ENCODE data around the gene CAMTA1. TPM values are rescaled to one million over a fixed set of nuclear protein-coding genes. Genes with fewer than 3 reads are reported as not detected.

CAMTA1 gene
- polyA plus RNA-seq, 1 experiment = 23.1 TPM

DNA sequence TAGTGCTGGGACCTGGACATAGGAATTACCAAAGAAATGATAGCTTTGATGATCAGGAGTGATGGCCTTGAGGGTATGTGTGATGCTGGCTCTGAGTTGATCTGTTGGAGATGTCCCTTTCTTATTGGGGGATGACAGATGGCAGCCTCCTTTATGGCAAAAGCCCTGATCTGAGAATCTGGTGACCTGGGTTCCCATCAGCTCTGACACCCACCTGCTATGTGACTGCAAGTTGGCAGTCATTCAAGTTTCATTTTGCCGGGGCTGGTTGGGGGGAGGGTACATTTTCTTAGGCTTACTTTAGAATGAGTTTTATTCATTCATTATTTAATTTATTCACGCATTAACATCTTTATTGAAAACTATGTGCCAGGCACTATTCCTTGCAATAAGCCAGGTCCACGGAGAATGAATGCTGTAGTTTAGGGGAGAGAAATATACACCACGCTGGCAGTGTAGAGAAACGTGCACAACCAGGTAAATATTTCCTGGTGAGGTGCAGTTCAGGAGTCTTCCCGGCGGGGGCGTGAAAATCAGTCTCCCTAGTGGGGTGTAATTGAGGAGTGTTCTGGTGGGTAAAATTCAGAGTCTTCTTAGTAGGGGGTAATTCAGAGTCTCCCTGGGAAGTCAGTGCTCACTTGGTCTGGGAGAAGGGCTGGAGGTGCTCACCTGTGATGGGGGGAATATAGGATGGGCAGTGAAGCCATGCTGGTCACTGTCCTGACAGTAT is 401.3 kb downstream of the CAMTA1 start:
- no peak for DNase-seq (ENCODE audit: low read depth)
- Histone ChIP-seq H3K4me3 (ENCODE audit: low read depth, low read length) (no peak overlapping the region), H3K27me3 (ENCODE audit: control insufficient read depth, insufficient read depth, low read length) (no peaks in the 10 kb centered on the region; the same call in 1 of the 2 replicates), H3K36me3 (ENCODE audit: control insufficient read depth, insufficient read depth, low read length) (no peaks in the 10 kb centered on the region)
- POLR2A ChIA-PET = no interaction called here
- TF ChIP-seq, protein P1, sequence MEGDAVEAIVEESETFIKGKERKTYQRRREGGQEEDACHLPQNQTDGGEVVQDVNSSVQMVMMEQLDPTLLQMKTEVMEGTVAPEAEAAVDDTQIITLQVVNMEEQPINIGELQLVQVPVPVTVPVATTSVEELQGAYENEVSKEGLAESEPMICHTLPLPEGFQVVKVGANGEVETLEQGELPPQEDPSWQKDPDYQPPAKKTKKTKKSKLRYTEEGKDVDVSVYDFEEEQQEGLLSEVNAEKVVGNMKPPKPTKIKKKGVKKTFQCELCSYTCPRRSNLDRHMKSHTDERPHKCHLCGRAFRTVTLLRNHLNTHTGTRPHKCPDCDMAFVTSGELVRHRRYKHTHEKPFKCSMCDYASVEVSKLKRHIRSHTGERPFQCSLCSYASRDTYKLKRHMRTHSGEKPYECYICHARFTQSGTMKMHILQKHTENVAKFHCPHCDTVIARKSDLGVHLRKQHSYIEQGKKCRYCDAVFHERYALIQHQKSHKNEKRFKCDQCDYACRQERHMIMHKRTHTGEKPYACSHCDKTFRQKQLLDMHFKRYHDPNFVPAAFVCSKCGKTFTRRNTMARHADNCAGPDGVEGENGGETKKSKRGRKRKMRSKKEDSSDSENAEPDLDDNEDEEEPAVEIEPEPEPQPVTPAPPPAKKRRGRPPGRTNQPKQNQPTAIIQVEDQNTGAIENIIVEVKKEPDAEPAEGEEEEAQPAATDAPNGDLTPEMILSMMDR (IDR thresholded peaks at IDR 0.05; ENCODE audit: insufficient read depth, low read depth, low read length) = no peak
- CTCF ChIA-PET = no interaction called here

DNA sequence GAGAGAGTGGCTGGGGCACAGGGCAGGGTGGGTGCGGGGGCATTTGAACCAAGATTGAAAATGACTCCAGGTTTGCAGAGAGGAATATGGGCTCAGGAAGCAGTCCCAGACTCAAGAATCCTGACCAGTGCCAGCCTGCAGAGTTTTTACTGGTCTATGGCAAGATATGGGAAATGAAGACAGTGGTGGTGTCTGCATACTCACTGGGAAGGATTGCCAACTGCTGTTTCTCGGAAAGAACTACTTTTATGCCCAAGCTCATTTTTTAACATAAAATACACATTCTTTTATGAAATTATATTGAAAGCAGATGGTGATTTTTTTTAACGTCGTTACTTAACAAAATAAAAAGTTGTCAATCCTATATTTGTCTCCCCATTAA is 401.8 kb downstream of the CAMTA1 start:
- no peak for DNase-seq (ENCODE audit: low read depth)
- ChIA-PET CTCF (no interaction called here), POLR2A (no interaction called here)
- no peaks in the 10 kb centered on the region for H3K36me3 ChIP-seq (ENCODE audit: control insufficient read depth, insufficient read depth, low read length)
- H3K27me3 ChIP-seq (ENCODE audit: control insufficient read depth, insufficient read depth, low read length) = no peaks in the 10 kb centered on the region; the same call in 1 of the 2 replicates
- TF ChIP-seq, protein P1 (IDR thresholded peaks at IDR 0.05; ENCODE audit: insufficient read depth, low read depth, low read length) = no peak
- no peak overlapping the region for H3K4me3 ChIP-seq (ENCODE audit: low read depth, low read length)

DNA sequence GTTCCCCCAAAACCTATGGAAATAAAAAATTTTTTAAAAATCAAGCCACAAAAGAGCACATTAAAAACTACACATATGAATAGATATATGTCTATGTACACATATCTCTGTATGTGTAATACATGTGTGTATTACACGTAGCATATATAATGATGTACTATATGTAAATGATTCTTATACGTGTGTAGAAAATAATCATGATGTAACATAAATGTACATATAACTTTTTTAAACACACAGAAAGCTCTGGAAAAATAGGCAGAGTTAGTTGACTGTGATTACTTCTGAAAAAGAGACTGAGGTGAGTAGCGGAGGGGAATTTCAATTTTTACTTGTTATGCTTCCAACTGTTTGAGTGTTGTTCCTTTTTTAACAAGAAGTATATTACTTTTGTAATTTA is 405.0 kb downstream of the CAMTA1 start:
- no peak for DNase-seq (ENCODE audit: low read depth)

DNA sequence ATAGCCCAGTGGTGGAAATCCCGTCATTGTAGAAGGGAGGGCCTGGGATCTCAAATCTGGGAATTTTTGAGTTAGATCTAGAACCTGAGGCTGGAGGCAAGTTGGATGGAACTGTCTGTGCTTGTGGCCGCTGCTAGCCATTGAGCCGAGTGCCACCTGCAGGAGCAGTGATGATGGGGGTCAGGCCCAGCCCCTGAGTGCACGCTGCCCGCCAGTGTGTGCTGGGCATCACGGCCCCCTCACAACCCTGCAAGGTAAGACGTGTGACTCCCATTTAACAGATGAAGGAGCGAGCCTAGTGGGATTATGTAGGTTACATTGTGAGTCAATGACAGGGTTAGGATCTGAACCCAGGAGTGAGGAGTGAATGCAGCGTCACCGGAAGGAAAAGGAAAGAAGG is 407.2 kb downstream of the CAMTA1 start:
- no peak overlapping the region for H3K4me3 ChIP-seq (ENCODE audit: low read depth, low read length)
- ChIA-PET CTCF (no interaction called here), POLR2A (no interaction called here)
- DNase-seq (ENCODE audit: low read depth) = no peak
- H3K27me3 ChIP-seq (ENCODE audit: control insufficient read depth, insufficient read depth, low read length) = no peaks in the 10 kb centered on the region; the same call in 1 of the 2 replicates
- no peaks in the 10 kb centered on the region for H3K36me3 ChIP-seq (ENCODE audit: control insufficient read depth, insufficient read depth, low read length)
- TF ChIP-seq, protein P1 (IDR thresholded peaks at IDR 0.05; ENCODE audit: insufficient read depth, low read depth, low read length) = no peak

More for the DNA sequence above, 405.0 kb downstream of the CAMTA1 start:
- TF ChIP-seq, protein P1 (IDR thresholded peaks at IDR 0.05; ENCODE audit: insufficient read depth, low read depth, low read length) = no peak
- H3K36me3 ChIP-seq (ENCODE audit: control insufficient read depth, insufficient read depth, low read length) = no peaks in the 10 kb centered on the region
- ChIA-PET CTCF (no interaction called here), POLR2A (no interaction called here)
- no peak overlapping the region for H3K4me3 ChIP-seq (ENCODE audit: low read depth, low read length)
- H3K27me3 ChIP-seq (ENCODE audit: control insufficient read depth, insufficient read depth, low read length) = no peaks in the 10 kb centered on the region; the same call in 1 of the 2 replicates

DNA sequence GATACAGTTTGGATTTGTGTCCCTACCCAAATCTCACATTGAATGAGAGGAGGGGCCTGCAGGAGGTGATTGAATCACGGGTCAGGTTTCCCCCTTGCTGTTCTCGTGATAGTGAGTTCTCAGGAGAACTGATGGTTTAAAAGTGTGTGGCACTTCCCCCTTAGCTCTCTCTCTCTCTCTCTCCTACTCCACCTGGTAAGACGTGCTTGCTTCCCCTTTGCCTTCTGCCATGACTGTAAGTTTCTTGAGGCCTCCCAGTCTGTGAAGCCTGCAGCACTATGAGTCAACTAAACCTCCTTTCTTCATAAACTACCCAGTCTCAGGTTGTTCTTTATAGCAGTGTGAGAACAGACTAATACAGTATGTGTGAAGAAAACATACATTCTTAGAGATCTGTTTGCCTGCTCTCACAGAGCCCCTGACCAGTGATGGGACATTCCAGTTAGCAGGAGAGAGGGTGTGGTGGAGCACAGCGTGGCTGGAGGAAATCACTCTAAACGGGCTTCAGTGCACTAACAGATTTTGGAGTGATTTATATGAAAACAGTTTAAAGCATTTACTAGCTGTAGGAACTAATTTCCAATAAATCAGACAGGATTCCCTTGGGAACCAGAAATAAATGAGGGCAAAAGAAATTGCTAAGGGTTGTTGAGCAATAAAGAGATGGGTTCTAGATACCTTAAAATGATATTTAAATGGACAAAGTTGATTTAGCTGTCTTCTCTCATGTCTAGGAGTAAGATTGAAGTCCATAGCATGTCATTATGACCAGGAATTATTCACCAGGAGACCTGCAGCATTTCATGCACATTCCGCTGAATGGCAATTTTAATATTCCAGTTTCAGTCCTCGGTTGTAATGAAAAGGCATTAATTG is 411.0 kb downstream of the CAMTA1 start:
- ChIA-PET POLR2A (interaction anchor here (1.1 kb wide), 1 partner anchor 14 kb away, joined by 10 read pairs; no protein-coding TSS in a partner anchor), CTCF (interaction anchor here (2.0 kb wide), 1 partner anchor 32 kb away, joined by 5 read pairs; no protein-coding TSS in a partner anchor)
- Histone ChIP-seq H3K27me3 (ENCODE audit: control insufficient read depth, insufficient read depth, low read length) (no peaks in the 10 kb centered on the region), H3K36me3 (ENCODE audit: control insufficient read depth, insufficient read depth, low read length) (no peaks in the 10 kb centered on the region), H3K4me3 (ENCODE audit: low read depth, low read length) (no peak overlapping the region)
- no peak for DNase-seq (ENCODE audit: low read depth)
- TF ChIP-seq, protein P1 (IDR thresholded peaks at IDR 0.05; ENCODE audit: insufficient read depth, low read depth, low read length) = no peak
